T-cell (primary cell): ENCODE results near the gene USP17L15. TPM values are rescaled to one million over a fixed set of nuclear protein-coding genes. Genes with fewer than 3 reads are reported as not detected.
A peak's percentile ranks its signal among the peaks of the same experiment; 100 is the strongest.
"Not testable (repeated sequence)": the region's sequence is repeated elsewhere in the genome, so short reads cannot be mapped to it uniquely, and the experiment has no call there.

ENCODE experiments used
- ATAC-seq, 4 experiments: fragments of 200-7000 bp in 3 of 4; fragments of 150-1000 bp in 1 of 4; cut with Tn5 transposase; replicated peaks in 1 of 4; 1 replicate in 3 of 4; 2 replicates in 1 of 4; pipeline ENCODE4 v1.10.0; 2021; ENCODE audit warnings: moderate library complexity in 3 of 4, mild to moderate bottlenecking in 2 of 4, moderate number of reproducible peaks in 1 of 4
- CTCF ChIA-PET, 2 donors: fragments of 300-600 bp; sonication (Branson Sonifier 250); formaldehyde crosslinking; loops; one replicate each; lab custom pipeline; 2022; ENCODE audit warnings: antibody characterized with exemption in 2 of 2; lab: Charles Lee
- POLR2A ChIA-PET, 2 donors: fragments of 300-600 bp; sonication (Branson Sonifier 250); formaldehyde crosslinking; loops; one replicate each; lab custom pipeline; 2022; ENCODE audit warnings: antibody characterized with exemption in 2 of 2; lab: Charles Lee
- DNase-seq, 35 experiments: peaks; one replicate each; pipeline versions ENCODE4 v3.0.0 to v3.0.0-alpha.2; 2013 to 2023
- H3K27ac ChIP-seq: one replicate; pipeline ENCODE4 v1.5.1; 2013; ENCODE audit warnings: low read length
- H3K27me3 ChIP-seq, 2 experiments: replicated peaks in 1 of 2; 1 replicate in 1 of 2; 2 replicates in 1 of 2; pipeline versions ENCODE4 v1.6.1 to v1.7.0; 2013; ENCODE audit warnings: low read length in 1 of 2, mixed read lengths in 1 of 2; ENCODE audit not compliant: control insufficient read depth in 2 of 2, insufficient read depth in 2 of 2; ENCODE audit errors: extremely low read depth in 1 of 2
- H3K36me3 ChIP-seq, 2 donors: 1 replicate in 1 of 2; 2 replicates in 1 of 2; pipeline versions ENCODE4 v1.6.1 to v1.7.0; 2013; ENCODE audit warnings: low read length in 1 of 2; ENCODE audit not compliant: control insufficient read depth in 2 of 2, insufficient read depth in 1 of 2; ENCODE audit errors: extremely low read depth in 1 of 2
- H3K4me1 ChIP-seq, 2 experiments: 1 replicate in 1 of 2; 2 replicates in 1 of 2; pipeline versions ENCODE4 v1.6.1 to v1.7.0; 2013; ENCODE audit warnings: low read length in 2 of 2, mixed read lengths in 1 of 2; ENCODE audit not compliant: insufficient read depth in 2 of 2, control insufficient read depth in 1 of 2; ENCODE audit errors: extremely low read depth in 1 of 2
- H3K4me3 ChIP-seq, 2 donors: 1 replicate in 1 of 2; 2 replicates in 1 of 2; pipeline versions ENCODE4 v1.5.1 to v1.7.0; 2013; ENCODE audit warnings: mild to moderate bottlenecking in 2 of 2, low read length in 1 of 2, moderate library complexity in 1 of 2; ENCODE audit not compliant: control insufficient read depth in 1 of 2; ENCODE audit errors: extremely low read depth in 1 of 2
- H3K9me3 ChIP-seq: 2 replicates; pipeline ENCODE4 v1.7.0; 2013
- H3K27ac Mint-ChIP-seq, 2 donors: one replicate each; pipeline ENCODE4 v1.8.0; 2020 to 2021; ENCODE audit warnings: mild to moderate bottlenecking in 2 of 2, mixed read lengths in 2 of 2
- H3K27me3 Mint-ChIP-seq, 2 donors: one replicate each; pipeline ENCODE4 v1.8.0; 2021 to 2022; ENCODE audit warnings: mixed read lengths in 2 of 2
- H3K36me3 Mint-ChIP-seq: one replicate; pipeline ENCODE4 v1.8.0; 2021; ENCODE audit warnings: mixed read lengths
- H3K4me1 Mint-ChIP-seq, 3 donors: one replicate each; pipeline ENCODE4 v1.8.0; 2020 to 2022; ENCODE audit warnings: mixed read lengths in 3 of 3, mild to moderate bottlenecking in 1 of 3
- H3K4me3 Mint-ChIP-seq, 3 donors: one replicate each; pipeline ENCODE4 v1.8.0; 2020 to 2022; ENCODE audit warnings: mild to moderate bottlenecking in 3 of 3, mixed read lengths in 3 of 3, moderate library complexity in 3 of 3
- H3K9me3 Mint-ChIP-seq, 3 donors: one replicate each; pipeline ENCODE4 v1.8.0; 2020 to 2022; ENCODE audit warnings: mixed read lengths in 3 of 3
- whole genome bisulfite sequencing: methylation state at CpG from one replicate; pipeline ENCODE4 v1.1.5; 2013; ENCODE audit warnings: missing lambda C conversion rate; ENCODE audit not compliant: insufficient coverage; 5-methylcytosine and 5-hydroxymethylcytosine counted together
- total RNA-seq, 35 experiments: library from RNA in 6 of 35; stranded (reverse) in 6 of 35; fragments of 120-200 nt in 1 of 35; gene quantifications; one replicate each; pipeline versions ENCODE4 v1.2.1 to v1.2.4 and lab custom pipeline; 2013 to 2026

Gene USP17L15, protein sequence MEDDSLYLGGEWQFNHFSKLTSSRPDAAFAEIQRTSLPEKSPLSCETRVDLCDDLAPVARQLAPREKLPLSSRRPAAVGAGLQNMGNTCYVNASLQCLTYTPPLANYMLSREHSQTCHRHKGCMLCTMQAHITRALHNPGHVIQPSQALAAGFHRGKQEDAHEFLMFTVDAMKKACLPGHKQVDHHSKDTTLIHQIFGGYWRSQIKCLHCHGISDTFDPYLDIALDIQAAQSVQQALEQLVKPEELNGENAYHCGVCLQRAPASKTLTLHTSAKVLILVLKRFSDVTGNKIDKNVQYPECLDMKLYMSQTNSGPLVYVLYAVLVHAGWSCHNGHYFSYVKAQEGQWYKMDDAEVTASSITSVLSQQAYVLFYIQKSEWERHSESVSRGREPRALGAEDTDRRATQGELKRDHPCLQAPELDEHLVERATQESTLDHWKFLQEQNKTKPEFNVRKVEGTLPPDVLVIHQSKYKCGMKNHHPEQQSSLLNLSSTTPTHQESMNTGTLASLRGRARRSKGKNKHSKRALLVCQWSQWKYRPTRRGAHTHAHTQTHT
- total RNA-seq (under 1 TPM in 1 of 5 donors, not detected in 4; 0.20 TPM), total RNA-seq (lab: John Stamatoyannopoulos, UW) (0 reads per million in 29 experiments)
- not detected for total RNA-seq (2013)

GRCh38 chr4:9234085-9234484 is at the start of gene USP17L15:
USP17L15 (plus strand) TSS chr4:9234385; CDS start chr4:9234385, 0 bp downstream.
- H3K36me3 Mint-ChIP-seq, H3K4me3 ChIP-seq, ATAC-seq, CTCF ChIA-PET, POLR2A ChIA-PET, H3K4me1 Mint-ChIP-seq, H3K4me1 ChIP-seq, DNase-seq, H3K27ac ChIP-seq, H3K4me3 Mint-ChIP-seq, H3K27ac Mint-ChIP-seq, H3K27me3 Mint-ChIP-seq, H3K36me3 ChIP-seq, H3K9me3 Mint-ChIP-seq, H3K27me3 ChIP-seq, H3K9me3 ChIP-seq: not testable (repeated sequence)
- no CpG with 5 or more reads among the region's 15 CpGs for WGBS

GRCh38 chr4:9210357-9210756 is 23.8 kb upstream of the USP17L15 start, which contains the start of gene USP17L10:
USP17L10 (plus strand) TSS chr4:9210657; CDS start chr4:9210657, 0 bp downstream.
- no CpG with 5 or more reads among the region's 13 CpGs for WGBS
- H3K27me3 ChIP-seq, H3K4me1 Mint-ChIP-seq, H3K27me3 Mint-ChIP-seq, CTCF ChIA-PET, DNase-seq, H3K27ac ChIP-seq, H3K9me3 ChIP-seq, H3K36me3 Mint-ChIP-seq, H3K4me3 ChIP-seq, H3K9me3 Mint-ChIP-seq, POLR2A ChIA-PET, H3K4me1 ChIP-seq, H3K27ac Mint-ChIP-seq, H3K36me3 ChIP-seq, H3K4me3 Mint-ChIP-seq, ATAC-seq: not testable (repeated sequence)

DNA sequence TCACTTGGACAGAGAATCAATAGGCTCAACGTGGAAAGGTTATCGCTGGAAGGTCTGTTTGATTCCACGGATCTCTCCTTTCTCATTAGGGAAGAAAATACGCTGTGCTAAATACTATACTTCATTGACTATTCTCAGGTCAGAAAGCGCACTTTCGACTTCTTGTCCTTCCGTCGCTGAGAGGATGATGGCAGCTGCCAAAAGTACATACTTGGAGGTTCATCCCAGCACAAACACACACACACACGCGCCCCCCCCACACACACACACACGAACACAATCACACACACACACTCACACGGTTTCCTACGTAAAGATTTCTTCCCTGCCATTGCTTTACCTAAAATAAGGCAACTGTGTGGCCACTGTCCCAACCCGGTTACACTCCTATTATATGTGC is 19.5 kb upstream of the USP17L15 start:
- H3K9me3 ChIP-seq, H3K27ac ChIP-seq, H3K27me3 Mint-ChIP-seq, H3K27me3 ChIP-seq, H3K4me3 Mint-ChIP-seq, H3K4me1 ChIP-seq, ATAC-seq, H3K4me3 ChIP-seq, H3K36me3 ChIP-seq, CTCF ChIA-PET, H3K27ac Mint-ChIP-seq, H3K4me1 Mint-ChIP-seq, H3K36me3 Mint-ChIP-seq, POLR2A ChIA-PET, H3K9me3 Mint-ChIP-seq: not testable (repeated sequence)
- DNase-seq, result peak in 3 of 35 experiments; percentile 0 to 16 (median 0)
- WGBS, result 95% methylated on average over 5 of the region's 14 CpGs

- H3K4me3 Mint-ChIP-seq, ATAC-seq, H3K9me3 Mint-ChIP-seq, H3K4me3 ChIP-seq, H3K9me3 ChIP-seq, POLR2A ChIA-PET, H3K27ac ChIP-seq, H3K27me3 Mint-ChIP-seq, CTCF ChIA-PET, H3K4me1 ChIP-seq, H3K27me3 ChIP-seq, H3K4me1 Mint-ChIP-seq, H3K36me3 ChIP-seq, H3K36me3 Mint-ChIP-seq, H3K27ac Mint-ChIP-seq, DNase-seq: not testable (repeated sequence)
- 100% methylated on average over 1 of the region's 14 CpGs for WGBS
Measured at GRCh38 chr4:9215105-9215504, 19.1 kb upstream of the USP17L15 start, which contains the start of gene USP17L11. USP17L11 (plus strand) TSS chr4:9215405; CDS start chr4:9215405, 0 bp downstream.

DNA sequence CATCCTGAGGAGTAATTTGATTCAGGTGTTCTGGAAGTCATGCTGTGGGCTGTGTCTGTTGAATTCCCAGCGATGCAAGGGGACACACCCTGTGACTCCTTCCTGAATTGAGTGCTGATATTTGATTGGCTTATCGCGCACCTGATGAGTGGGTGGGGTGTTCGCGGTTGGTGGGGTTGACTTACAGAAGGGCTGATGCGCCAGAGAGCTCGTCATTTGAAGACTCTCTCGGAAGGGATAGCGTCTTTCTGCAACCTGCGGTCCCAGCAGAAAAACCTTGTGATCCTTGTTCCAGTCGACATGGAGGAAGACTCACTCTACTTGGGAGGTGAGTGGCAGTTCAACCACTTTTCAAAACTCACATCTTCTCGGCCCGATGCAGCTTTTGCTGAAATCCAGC is 14.3 kb upstream of the USP17L15 start, which contains the start of gene USP17L12:
Gene USP17L12 (plus strand): TSS at position 301 of the 400 bp plus-strand sequence. CDS start 0 bp downstream, at position 301.
- H3K27ac ChIP-seq, H3K4me3 Mint-ChIP-seq, H3K4me1 Mint-ChIP-seq, H3K27ac Mint-ChIP-seq, H3K36me3 ChIP-seq, H3K36me3 Mint-ChIP-seq, CTCF ChIA-PET, H3K27me3 Mint-ChIP-seq, H3K9me3 Mint-ChIP-seq, ATAC-seq, H3K9me3 ChIP-seq, H3K4me3 ChIP-seq, POLR2A ChIA-PET, H3K4me1 ChIP-seq, DNase-seq, H3K27me3 ChIP-seq: not testable (repeated sequence)
- no CpG with 5 or more reads among the region's 13 CpGs for WGBS

- WGBS, result no CpG with 5 or more reads among the region's 14 CpGs
- H3K4me1 Mint-ChIP-seq, H3K27ac ChIP-seq, H3K4me1 ChIP-seq, CTCF ChIA-PET, H3K9me3 ChIP-seq, H3K9me3 Mint-ChIP-seq, ATAC-seq, H3K4me3 ChIP-seq, H3K27me3 ChIP-seq, H3K36me3 ChIP-seq, H3K27me3 Mint-ChIP-seq, H3K4me3 Mint-ChIP-seq, H3K36me3 Mint-ChIP-seq, H3K27ac Mint-ChIP-seq, POLR2A ChIA-PET, DNase-seq: not testable (repeated sequence)
Measured at GRCh38 chr4:9224596-9224995, 9.6 kb upstream of the USP17L15 start, which contains the start of gene USP17L13. USP17L13 (plus strand) TSS chr4:9224896; CDS start chr4:9224896, 0 bp downstream.
